GM06990 (cell line): Measurements from ENCODE around the gene ADARB2.

ENCODE experiments used
- DNase-seq: peaks from one replicate; pipeline ENCODE4 v3.0.0-alpha.2; 2011; ENCODE audit not compliant: insufficient read length; ENCODE audit errors: extremely low read depth
- H3K27me3 ChIP-seq: replicated peaks from 2 replicates; pipeline ENCODE4 v1.6.0; 2011; ENCODE audit warnings: low read length; ENCODE audit not compliant: control insufficient read depth, insufficient read depth
- H3K36me3 ChIP-seq: 2 replicates; pipeline ENCODE4 v1.5.1; 2011; ENCODE audit warnings: low read length; ENCODE audit not compliant: control insufficient read depth, insufficient read depth
- H3K4me3 ChIP-seq: replicated peaks from 2 replicates; pipeline ENCODE4 v1.5.1; 2011; ENCODE audit warnings: low read depth, mild to moderate bottlenecking, control low read depth, low read length
- CTCF ChIP-seq: IDR thresholded peaks from 2 replicates; pipeline ENCODE4 v1.5.1; 2011; ENCODE audit warnings: low read length, control low read depth, mild to moderate bottlenecking, inconsistent platforms; ENCODE audit not compliant: insufficient read depth, poor library complexity, severe bottlenecking

Gene ADARB2

GRCh38 chr10:1544929-1545328, 192.4 kb downstream of the ADARB2 start:
- no peaks in the 10 kb centered on the region; the same call in 1 of the 2 replicates for H3K36me3 ChIP-seq
- TF ChIP-seq CTCF = no peak
- no peak overlapping the region for H3K4me3 ChIP-seq
- H3K27me3 ChIP-seq = no peaks in the 10 kb centered on the region
- no peak for DNase-seq

- no peaks in the 10 kb centered on the region for H3K27me3 ChIP-seq
- DNase-seq = no peak
- H3K4me3 ChIP-seq = no peak overlapping the region
- TF ChIP-seq CTCF = no peak
- H3K36me3 ChIP-seq = no peaks in the 10 kb centered on the region; the same call in 1 of the 2 replicates
Measured at GRCh38 chr10:1544209-1544673, 193.1 kb downstream of the ADARB2 start.

- no peaks in the 10 kb centered on the region for H3K27me3 ChIP-seq
- H3K36me3 ChIP-seq = no peaks in the 10 kb centered on the region; the same call in 1 of the 2 replicates
- H3K4me3 ChIP-seq = no peak overlapping the region
- no peak for TF ChIP-seq CTCF
- no peak for DNase-seq
Measured at GRCh38 chr10:1543596-1543995, 193.7 kb downstream of the ADARB2 start.

- Histone ChIP-seq H3K4me3 (no peak overlapping the region), H3K27me3 (no peaks in the 10 kb centered on the region), H3K36me3 (no peaks in the 10 kb centered on the region; the same call in 1 of the 2 replicates)
- TF ChIP-seq CTCF = no peak
- DNase-seq = no peak
Measured at GRCh38 chr10:1542941-1543340, 194.4 kb downstream of the ADARB2 start.

- H3K36me3 ChIP-seq = no peaks in the 10 kb centered on the region; the same call in 1 of the 2 replicates
- no peaks in the 10 kb centered on the region for H3K27me3 ChIP-seq
- H3K4me3 ChIP-seq = no peak overlapping the region
- DNase-seq = no peak
- TF ChIP-seq CTCF = no peak
Measured at GRCh38 chr10:1540144-1540543, 197.2 kb downstream of the ADARB2 start.

GRCh38 chr10:1539216-1539615, 198.1 kb downstream of the ADARB2 start:
- no peak for DNase-seq
- Histone ChIP-seq H3K36me3 (no peaks in the 10 kb centered on the region; the same call in 1 of the 2 replicates), H3K27me3 (no peaks in the 10 kb centered on the region), H3K4me3 (no peak overlapping the region)
- TF ChIP-seq CTCF = no peak
